Neutrophil (primary cell): Measurements from ENCODE around the gene KRTAP5-1.

Experiments
- H3K27ac ChIP-seq: fragments of 200-600 bp; sonication (generic); 2 replicates; pipeline ENCODE4 v1.5.1; 2016; ENCODE audit warnings: mild to moderate bottlenecking, moderate library complexity
- H3K27me3 ChIP-seq: fragments of 200-600 bp; sonication (generic); 2 replicates; pipeline ENCODE4 v1.6.0; 2016; ENCODE audit warnings: mild to moderate bottlenecking
- H3K36me3 ChIP-seq: fragments of 200-600 bp; sonication (generic); 2 replicates; pipeline ENCODE4 v1.5.1; 2017
- H3K4me1 ChIP-seq, 2 experiments: fragments of 200-600 bp in 1 of 2; sonication (generic) in 1 of 2; 1 replicate in 1 of 2; 2 replicates in 1 of 2; pipeline versions ENCODE4 v1.5.1 to v1.6.1; 2013 to 2016; ENCODE audit warnings: low read depth in 1 of 2, low read length in 1 of 2, mild to moderate bottlenecking in 1 of 2, moderate library complexity in 1 of 2; ENCODE audit not compliant: control insufficient read depth in 1 of 2, insufficient read depth in 1 of 2
- H3K4me3 ChIP-seq, 2 experiments: fragments of 200-600 bp in 1 of 2; sonication (generic) in 1 of 2; 1 replicate in 1 of 2; 2 replicates in 1 of 2; pipeline ENCODE4 v1.5.1; 2013 to 2016; ENCODE audit warnings: low read depth in 1 of 2, low read length in 1 of 2, mild to moderate bottlenecking in 1 of 2, moderate library complexity in 1 of 2
- H3K9me3 ChIP-seq: fragments of 200-600 bp; sonication (generic); 2 replicates; pipeline ENCODE4 v1.5.1; 2016
- TF ChIP-seq, protein P1 (sequence below): fragments of 200-600 bp; sonication (generic); IDR thresholded peaks from 2 replicates; pipeline ENCODE4 v1.5.1; 2016; ENCODE audit warnings: antibody characterized with exemption

KRTAP5-1 gene

GRCh38 chr11:1557904-1558774, 26.9 kb downstream of the KRTAP5-1 start:
- Histone ChIP-seq H3K27me3 (peaks cover 95% of the 10 kb centered on the region), H3K36me3 (no peaks in the 10 kb centered on the region), H3K27ac (no peak overlapping the region), H3K4me3 (no peak overlapping the region), H3K9me3 (no peaks in the 10 kb centered on the region), H3K4me1 (no peaks in the 10 kb centered on the region)
- TF ChIP-seq, protein P1, sequence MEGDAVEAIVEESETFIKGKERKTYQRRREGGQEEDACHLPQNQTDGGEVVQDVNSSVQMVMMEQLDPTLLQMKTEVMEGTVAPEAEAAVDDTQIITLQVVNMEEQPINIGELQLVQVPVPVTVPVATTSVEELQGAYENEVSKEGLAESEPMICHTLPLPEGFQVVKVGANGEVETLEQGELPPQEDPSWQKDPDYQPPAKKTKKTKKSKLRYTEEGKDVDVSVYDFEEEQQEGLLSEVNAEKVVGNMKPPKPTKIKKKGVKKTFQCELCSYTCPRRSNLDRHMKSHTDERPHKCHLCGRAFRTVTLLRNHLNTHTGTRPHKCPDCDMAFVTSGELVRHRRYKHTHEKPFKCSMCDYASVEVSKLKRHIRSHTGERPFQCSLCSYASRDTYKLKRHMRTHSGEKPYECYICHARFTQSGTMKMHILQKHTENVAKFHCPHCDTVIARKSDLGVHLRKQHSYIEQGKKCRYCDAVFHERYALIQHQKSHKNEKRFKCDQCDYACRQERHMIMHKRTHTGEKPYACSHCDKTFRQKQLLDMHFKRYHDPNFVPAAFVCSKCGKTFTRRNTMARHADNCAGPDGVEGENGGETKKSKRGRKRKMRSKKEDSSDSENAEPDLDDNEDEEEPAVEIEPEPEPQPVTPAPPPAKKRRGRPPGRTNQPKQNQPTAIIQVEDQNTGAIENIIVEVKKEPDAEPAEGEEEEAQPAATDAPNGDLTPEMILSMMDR, result no peak

DNA sequence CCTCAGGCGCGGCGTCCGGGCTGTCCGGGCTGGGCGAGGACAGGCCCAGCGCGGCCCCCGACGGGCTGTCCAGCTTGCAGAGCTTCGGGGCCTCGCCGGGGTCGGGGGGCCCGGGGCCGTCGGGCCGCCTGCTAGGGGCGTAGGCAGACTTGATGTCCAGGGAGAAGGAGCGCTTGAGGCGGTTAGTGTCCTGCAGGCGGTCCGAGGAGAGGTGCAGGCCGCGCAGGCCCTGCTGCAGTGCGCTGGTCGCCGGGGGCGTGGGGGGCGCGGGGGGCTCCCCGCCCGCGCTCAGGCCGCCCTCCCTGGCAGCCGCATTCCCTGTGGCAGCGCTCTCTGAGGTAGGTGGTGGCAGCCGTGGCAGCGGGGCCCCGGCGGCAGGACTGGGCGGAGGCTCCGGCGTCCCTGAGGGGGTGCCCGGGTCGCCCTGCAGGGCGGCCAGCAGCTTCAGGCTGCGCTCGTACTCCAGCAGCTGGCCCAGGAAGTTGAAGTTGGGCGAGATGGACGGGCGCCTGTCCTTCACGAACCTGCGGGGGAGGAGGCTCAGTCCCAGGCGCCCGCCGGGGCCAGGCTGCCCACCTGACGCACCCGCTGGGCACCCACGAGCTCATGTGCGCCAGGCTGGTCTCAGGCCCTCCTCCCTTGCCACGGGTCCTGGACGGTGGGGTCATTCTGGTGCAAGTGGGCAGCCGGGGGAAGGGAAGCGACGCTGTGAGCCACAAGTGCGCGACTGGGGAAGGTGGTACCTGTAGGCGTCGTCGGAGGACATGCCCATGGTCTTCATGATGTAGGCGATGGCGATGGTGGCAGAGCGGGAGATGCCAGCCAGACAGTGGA, 27.8 kb downstream of the KRTAP5-1 start:
- H3K36me3 ChIP-seq, result no peaks in the 10 kb centered on the region
- peaks cover 95% of the 10 kb centered on the region for H3K27me3 ChIP-seq
- H3K4me3 ChIP-seq, result no peak overlapping the region
- H3K27ac ChIP-seq, result no peak overlapping the region
- TF ChIP-seq, protein P1, result no peak
- H3K9me3 ChIP-seq, result no peaks in the 10 kb centered on the region
- no peaks in the 10 kb centered on the region for H3K4me1 ChIP-seq

GRCh38 chr11:1556278-1556902, 28.7 kb downstream of the KRTAP5-1 start:
- H3K36me3 ChIP-seq, result no peaks in the 10 kb centered on the region
- no peak overlapping the region for H3K27ac ChIP-seq
- TF ChIP-seq, protein P1, result no peak
- peaks cover 94% of the 10 kb centered on the region for H3K27me3 ChIP-seq
- H3K4me1 ChIP-seq, result no peaks in the 10 kb centered on the region
- no peaks in the 10 kb centered on the region for H3K9me3 ChIP-seq
- no peak overlapping the region for H3K4me3 ChIP-seq

- Histone ChIP-seq H3K27ac (no peak overlapping the region), H3K27me3 (peaks cover 87% of the 10 kb centered on the region), H3K9me3 (no peaks in the 10 kb centered on the region), H3K4me1 (no peaks in the 10 kb centered on the region), H3K36me3 (no peaks in the 10 kb centered on the region), H3K4me3 (no peak overlapping the region)
- TF ChIP-seq, protein P1, result no peak
These were observed 29.4 kb downstream of the KRTAP5-1 start for GRCh38 chr11:1555713-1556153.

GRCh38 chr11:1554981-1555712, 29.9 kb downstream of the KRTAP5-1 start:
- Histone ChIP-seq H3K4me1 (no peaks in the 10 kb centered on the region), H3K36me3 (no peaks in the 10 kb centered on the region)

More at GRCh38 chr11:1554981-1555712, 29.9 kb downstream of the KRTAP5-1 start:
- Histone ChIP-seq H3K4me3 (no peak overlapping the region), H3K9me3 (no peaks in the 10 kb centered on the region), H3K27me3 (peaks cover 85% of the 10 kb centered on the region), H3K27ac (no peak overlapping the region)
- TF ChIP-seq, protein P1, result no peak
